Measurements from ENCODE around the gene MED9.

DNA sequence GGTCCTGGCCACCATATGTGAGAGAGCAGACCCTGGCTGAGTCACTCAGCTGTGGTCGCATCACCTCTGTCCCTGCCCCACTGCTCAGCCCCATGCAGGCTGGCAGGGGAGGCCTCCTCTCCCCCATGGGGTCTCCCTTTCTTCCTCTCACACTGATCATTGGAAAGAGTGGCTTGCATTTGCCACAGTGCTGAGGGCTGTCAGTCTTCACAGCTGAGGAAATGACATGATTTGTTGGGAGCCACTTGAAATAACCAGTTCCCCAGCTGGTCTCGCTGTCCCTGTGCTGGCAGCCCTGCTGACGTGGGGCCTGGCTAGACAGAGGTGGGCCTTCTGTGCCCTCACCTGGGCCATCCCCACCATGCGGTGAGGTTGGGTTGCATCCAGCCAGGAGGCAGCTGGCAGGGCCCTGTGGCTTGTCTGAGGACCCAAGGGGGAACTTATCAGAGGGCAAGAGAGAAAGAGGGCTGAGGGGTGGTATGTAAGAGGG lies 30.1 kb upstream of the MED9 start:
- TF ChIP-seq, protein P1, sequence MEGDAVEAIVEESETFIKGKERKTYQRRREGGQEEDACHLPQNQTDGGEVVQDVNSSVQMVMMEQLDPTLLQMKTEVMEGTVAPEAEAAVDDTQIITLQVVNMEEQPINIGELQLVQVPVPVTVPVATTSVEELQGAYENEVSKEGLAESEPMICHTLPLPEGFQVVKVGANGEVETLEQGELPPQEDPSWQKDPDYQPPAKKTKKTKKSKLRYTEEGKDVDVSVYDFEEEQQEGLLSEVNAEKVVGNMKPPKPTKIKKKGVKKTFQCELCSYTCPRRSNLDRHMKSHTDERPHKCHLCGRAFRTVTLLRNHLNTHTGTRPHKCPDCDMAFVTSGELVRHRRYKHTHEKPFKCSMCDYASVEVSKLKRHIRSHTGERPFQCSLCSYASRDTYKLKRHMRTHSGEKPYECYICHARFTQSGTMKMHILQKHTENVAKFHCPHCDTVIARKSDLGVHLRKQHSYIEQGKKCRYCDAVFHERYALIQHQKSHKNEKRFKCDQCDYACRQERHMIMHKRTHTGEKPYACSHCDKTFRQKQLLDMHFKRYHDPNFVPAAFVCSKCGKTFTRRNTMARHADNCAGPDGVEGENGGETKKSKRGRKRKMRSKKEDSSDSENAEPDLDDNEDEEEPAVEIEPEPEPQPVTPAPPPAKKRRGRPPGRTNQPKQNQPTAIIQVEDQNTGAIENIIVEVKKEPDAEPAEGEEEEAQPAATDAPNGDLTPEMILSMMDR (IDR thresholded peaks at IDR 0.05), result no peak
- no peak for TF ChIP-seq POLR2A (IDR thresholded peaks at IDR 0.05)
